ENCODE measurements around the gene SEMA4G.

SEMA4G gene

DNA sequence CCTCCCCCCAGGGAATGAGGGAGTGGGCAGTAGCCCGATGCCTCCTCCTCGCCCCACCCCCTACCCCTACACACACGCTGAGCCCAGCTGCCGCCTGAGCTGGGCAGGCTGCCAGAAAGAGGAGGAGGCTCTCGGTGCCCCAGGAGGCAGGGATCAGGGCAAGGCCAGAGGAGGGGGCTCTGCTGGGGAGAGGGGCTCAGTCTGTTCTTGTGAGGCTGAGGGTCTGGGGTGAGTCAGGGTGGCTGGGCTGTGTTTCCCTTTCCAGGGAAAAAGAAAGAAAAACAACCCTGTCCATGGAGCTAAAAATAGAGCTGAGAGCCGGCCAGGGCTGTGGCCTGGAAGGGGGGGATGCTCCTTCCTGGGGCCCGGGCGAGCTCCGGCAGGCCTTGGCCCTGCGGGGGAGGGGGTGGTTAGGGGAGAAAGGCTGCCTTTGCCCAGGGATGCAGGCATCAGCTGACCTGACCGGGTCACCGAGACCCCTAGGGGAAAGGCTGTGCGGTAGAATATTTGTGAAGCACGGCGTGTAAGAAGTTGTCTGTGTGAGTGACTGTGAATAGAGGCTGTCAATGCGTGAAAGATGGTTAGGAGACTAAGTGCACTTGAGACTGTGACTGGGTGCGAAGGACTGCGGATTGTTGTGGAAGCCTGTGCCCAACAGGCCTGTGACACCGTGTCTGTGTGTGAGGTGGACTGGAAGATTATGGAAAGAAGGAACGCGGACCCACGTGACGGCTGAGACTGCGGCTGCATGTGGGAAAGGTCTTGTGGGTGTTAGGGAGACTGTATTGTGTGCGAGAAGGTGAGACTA is 29.1 kb downstream of the SEMA4G start:
- Histone ChIP-seq H3K27ac (ENCODE audit: poor library complexity, severe bottlenecking) (peak overlapping the region; percentile 91), H3K9me3 (ENCODE audit: severe bottlenecking) (no peaks in the 10 kb centered on the region), H3K27me3 (ENCODE audit: insufficient read depth, poor library complexity, severe bottlenecking) (no peaks in the 10 kb centered on the region), H3K36me3 (ENCODE audit: low read depth) (peaks cover 25% of the 10 kb centered on the region), H3K4me1 (ENCODE audit: insufficient read depth, poor library complexity, severe bottlenecking) (peaks cover 8% of the 10 kb centered on the region), H3K4me3 (ENCODE audit: severe bottlenecking) (peak overlapping the region; percentile 68)
- TF ChIP-seq, protein P1, sequence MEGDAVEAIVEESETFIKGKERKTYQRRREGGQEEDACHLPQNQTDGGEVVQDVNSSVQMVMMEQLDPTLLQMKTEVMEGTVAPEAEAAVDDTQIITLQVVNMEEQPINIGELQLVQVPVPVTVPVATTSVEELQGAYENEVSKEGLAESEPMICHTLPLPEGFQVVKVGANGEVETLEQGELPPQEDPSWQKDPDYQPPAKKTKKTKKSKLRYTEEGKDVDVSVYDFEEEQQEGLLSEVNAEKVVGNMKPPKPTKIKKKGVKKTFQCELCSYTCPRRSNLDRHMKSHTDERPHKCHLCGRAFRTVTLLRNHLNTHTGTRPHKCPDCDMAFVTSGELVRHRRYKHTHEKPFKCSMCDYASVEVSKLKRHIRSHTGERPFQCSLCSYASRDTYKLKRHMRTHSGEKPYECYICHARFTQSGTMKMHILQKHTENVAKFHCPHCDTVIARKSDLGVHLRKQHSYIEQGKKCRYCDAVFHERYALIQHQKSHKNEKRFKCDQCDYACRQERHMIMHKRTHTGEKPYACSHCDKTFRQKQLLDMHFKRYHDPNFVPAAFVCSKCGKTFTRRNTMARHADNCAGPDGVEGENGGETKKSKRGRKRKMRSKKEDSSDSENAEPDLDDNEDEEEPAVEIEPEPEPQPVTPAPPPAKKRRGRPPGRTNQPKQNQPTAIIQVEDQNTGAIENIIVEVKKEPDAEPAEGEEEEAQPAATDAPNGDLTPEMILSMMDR (IDR thresholded peaks at IDR 0.05; ENCODE audit: poor library complexity, severe bottlenecking): no peak
- ATAC-seq (ENCODE audit: low read depth) (peak; percentile 38), DNase-seq (ENCODE audit: low spot score) (no peak)

GRCh38 chr10:100998991-100999741 is 29.9 kb downstream of the SEMA4G start:
- peaks cover 8% of the 10 kb centered on the region for H3K4me1 ChIP-seq (ENCODE audit: insufficient read depth, poor library complexity, severe bottlenecking)
- H3K4me3 ChIP-seq (ENCODE audit: severe bottlenecking): peak overlapping the region; percentile 68
- no peak for DNase-seq (ENCODE audit: low spot score)
- ATAC-seq (ENCODE audit: low read depth): peak; percentile 33
- H3K27me3 ChIP-seq (ENCODE audit: insufficient read depth, poor library complexity, severe bottlenecking): no peaks in the 10 kb centered on the region
- peaks cover 25% of the 10 kb centered on the region for H3K36me3 ChIP-seq (ENCODE audit: low read depth)
- peak overlapping the region; percentile 91 for H3K27ac ChIP-seq (ENCODE audit: poor library complexity, severe bottlenecking)
- TF ChIP-seq, protein P1 (IDR thresholded peaks at IDR 0.05; ENCODE audit: poor library complexity, severe bottlenecking): peak; percentile 94
- no peaks in the 10 kb centered on the region for H3K9me3 ChIP-seq (ENCODE audit: severe bottlenecking)

DNA sequence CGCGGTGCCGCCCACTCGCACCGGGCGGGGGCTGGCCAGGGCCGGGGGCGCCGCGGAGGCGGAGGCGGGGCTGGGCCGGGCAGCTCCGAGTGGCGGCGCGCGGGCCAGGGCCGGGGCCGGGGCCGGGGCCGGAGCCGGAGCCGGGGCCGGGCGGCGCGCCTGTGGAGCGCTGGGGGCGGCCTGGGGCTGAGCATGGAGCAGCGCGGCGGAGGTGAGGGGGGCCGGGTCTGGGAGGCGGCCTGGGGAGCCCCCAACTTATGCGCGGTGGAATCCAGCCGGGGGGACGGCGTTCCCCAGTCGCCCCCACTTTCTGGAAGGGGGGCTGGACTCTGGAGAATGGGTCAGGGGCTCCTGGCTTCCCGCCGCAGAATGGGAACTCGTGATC is 30.4 kb downstream of the SEMA4G start, which contains the start of gene LZTS2:
TSS of gene LZTS2 (plus strand) at position 67 of the 385 bp plus-strand sequence. CDS start 2,731 bp downstream, outside the sequence.
- TF ChIP-seq, protein P1 (IDR thresholded peaks at IDR 0.05; ENCODE audit: poor library complexity, severe bottlenecking): no peak
- peak; percentile 1; the same call in 1 of the 3 replicates for ATAC-seq (ENCODE audit: low read depth)

DNA sequence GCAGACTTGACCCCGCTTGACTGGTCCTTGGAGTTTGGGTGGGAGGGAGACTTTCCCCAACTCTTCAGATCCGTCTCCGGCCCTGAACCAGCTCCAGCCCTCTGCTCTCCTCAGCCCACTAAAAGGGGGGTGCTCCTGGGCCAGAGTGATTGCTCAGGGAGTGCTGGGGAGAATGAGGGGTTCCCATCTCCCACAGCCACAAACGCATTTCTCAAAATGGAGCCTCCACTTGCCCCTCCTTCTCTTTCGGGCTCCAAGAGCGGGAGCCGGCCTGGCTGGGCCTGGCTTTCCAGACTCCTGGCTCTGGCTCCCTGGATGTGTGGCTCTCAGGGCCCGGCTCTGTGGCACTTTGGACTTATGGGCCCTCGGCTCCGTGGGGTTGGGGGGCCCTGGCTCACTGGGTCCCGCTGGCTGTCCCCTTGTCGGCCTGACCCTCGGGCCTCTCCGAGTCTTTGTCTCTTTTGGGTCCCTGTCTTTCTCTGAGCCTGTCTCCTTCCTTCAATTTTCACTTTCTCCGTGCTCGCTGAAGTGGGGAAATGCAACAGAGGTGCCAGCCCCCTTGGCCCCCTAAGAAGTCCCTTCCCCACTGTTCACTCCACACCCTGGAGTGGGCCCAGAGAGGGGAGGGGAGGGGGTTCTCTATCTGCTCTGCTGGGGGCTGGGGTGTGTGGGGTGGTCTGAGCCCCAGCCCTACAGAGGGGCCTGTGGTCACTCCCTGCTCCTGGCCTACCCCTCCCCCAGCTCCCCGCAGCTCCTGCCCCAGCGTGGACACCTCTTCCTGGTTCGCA is 31.0 kb downstream of the SEMA4G start:
- Histone ChIP-seq H3K4me3 (ENCODE audit: severe bottlenecking) (peak overlapping the region; percentile 68), H3K27me3 (ENCODE audit: insufficient read depth, poor library complexity, severe bottlenecking) (no peaks in the 10 kb centered on the region), H3K36me3 (ENCODE audit: low read depth) (peaks cover 28% of the 10 kb centered on the region), H3K4me1 (ENCODE audit: insufficient read depth, poor library complexity, severe bottlenecking) (peaks cover 8% of the 10 kb centered on the region), H3K9me3 (ENCODE audit: severe bottlenecking) (no peaks in the 10 kb centered on the region), H3K27ac (ENCODE audit: poor library complexity, severe bottlenecking) (peak overlapping the region; percentile 91)
- TF ChIP-seq, protein P1 (IDR thresholded peaks at IDR 0.05; ENCODE audit: poor library complexity, severe bottlenecking): no peak
- no peak for ATAC-seq (ENCODE audit: low read depth)
- no peak for DNase-seq (ENCODE audit: low spot score)

More for the DNA sequence above, 30.4 kb downstream of the SEMA4G start, which contains the start of gene LZTS2:
- Histone ChIP-seq H3K27ac (ENCODE audit: poor library complexity, severe bottlenecking) (peak within 1 kb of the TSS; percentile 91), H3K27me3 (ENCODE audit: insufficient read depth, poor library complexity, severe bottlenecking) (no peaks in the 10 kb centered on the region), H3K9me3 (ENCODE audit: severe bottlenecking) (no peaks in the 10 kb centered on the region), H3K36me3 (ENCODE audit: low read depth) (peaks cover 25% of the 10 kb centered on the region), H3K4me1 (ENCODE audit: insufficient read depth, poor library complexity, severe bottlenecking) (peaks cover 8% of the 10 kb centered on the region), H3K4me3 (ENCODE audit: severe bottlenecking) (peak within 1 kb of the TSS; percentile 68)
- DNase-seq (ENCODE audit: low spot score): no peak

Data from RWPE2 (cell line).